OCI-LY7 (cell line): Measurements from ENCODE around the gene LAMC1. TPM values are rescaled to one million over a fixed set of nuclear protein-coding genes. Genes with fewer than 3 reads are reported as not detected.

Source experiments
- BruUV-seq: library from RNA; stranded (reverse); fragments of 400-500 nt; replicated peaks from 2 replicates; lab custom pipeline; 2021; lab: Mats Ljungman, UMichigan
- CTCF ChIA-PET: fragments of 300-600 bp; sonication (Branson Sonifier 250); formaldehyde crosslinking; loops from one replicate; lab custom pipeline; 2022; ENCODE audit warnings: antibody characterized with exemption; ENCODE audit not compliant: unreplicated experiment; lab: Charles Lee
- POLR2A ChIA-PET: fragments of 300-600 bp; sonication (Branson Sonifier 250); formaldehyde crosslinking; loops from one replicate; lab custom pipeline; 2022; ENCODE audit warnings: antibody characterized with exemption; lab: Charles Lee
- DNase-seq: peaks from one replicate; pipeline ENCODE4 v3.0.0-alpha.2; 2015; ENCODE audit warnings: low spot score
- H2AFZ ChIP-seq: fragments of 200-600 bp; sonication (generic), shearing (Covaris generic); 2 replicates; pipeline ENCODE4 v1.6.1; 2014; ENCODE audit warnings: mild to moderate bottlenecking, antibody characterized with exemption, low read length, moderate library complexity
- H3K27ac ChIP-seq: fragments of 200-600 bp; sonication (generic); 2 replicates; pipeline ENCODE4 v1.5.1; 2014; ENCODE audit warnings: mixed run types, low read depth, mild to moderate bottlenecking, moderate library complexity, low read length, inconsistent platforms; ENCODE audit not compliant: poor library complexity, severe bottlenecking
- H3K36me3 ChIP-seq: fragments of 200-600 bp; sonication (generic); 2 replicates; pipeline ENCODE4 v1.6.1; 2014; ENCODE audit warnings: mild to moderate bottlenecking, antibody characterized with exemption, low read length, moderate library complexity, mixed read lengths; ENCODE audit not compliant: insufficient read depth
- H3K4me1 ChIP-seq: fragments of 200-600 bp; sonication (generic); 2 replicates; pipeline ENCODE4 v1.5.1; 2014; ENCODE audit warnings: mild to moderate bottlenecking, low read length; ENCODE audit not compliant: insufficient read depth, poor library complexity, severe bottlenecking
- H3K4me2 ChIP-seq: fragments of 200-600 bp; sonication (generic); 2 replicates; pipeline ENCODE4 v1.6.1; 2014; ENCODE audit warnings: mild to moderate bottlenecking, low read length
- H3K4me3 ChIP-seq: fragments of 200-600 bp; sonication (generic); 2 replicates; pipeline ENCODE4 v1.5.1; 2014; ENCODE audit warnings: mild to moderate bottlenecking, low read depth, low read length; ENCODE audit not compliant: poor library complexity, severe bottlenecking
- H3K79me2 ChIP-seq: fragments of 200-600 bp; sonication (generic); 2 replicates; pipeline ENCODE4 v1.6.1; 2016; ENCODE audit warnings: low read depth, mild to moderate bottlenecking, low read length, moderate library complexity, mixed read lengths; ENCODE audit not compliant: insufficient read depth
- H3K9me2 ChIP-seq: fragments of 200-600 bp; sonication (generic); 2 replicates; pipeline ENCODE4 v1.6.1; 2016; ENCODE audit warnings: mild to moderate bottlenecking, low read length, mixed read lengths; ENCODE audit not compliant: insufficient read depth
- H3K9me3 ChIP-seq: fragments of 200-600 bp; sonication (generic); 2 replicates; pipeline ENCODE4 v1.6.1; 2014; ENCODE audit warnings: mild to moderate bottlenecking, mixed run types, low read length, mixed read lengths
- H4K20me1 ChIP-seq: fragments of 200-600 bp; sonication (generic); 2 replicates; pipeline ENCODE4 v1.6.1; 2014; ENCODE audit warnings: mild to moderate bottlenecking, antibody characterized with exemption, low read length, moderate library complexity, mixed read lengths; ENCODE audit not compliant: insufficient read depth
- EZH2phosphoT487 ChIP-seq: fragments of 200-600 bp; sonication (generic); IDR thresholded peaks from 2 replicates; pipeline ENCODE4 v1.6.1; 2018; ENCODE audit warnings: low read depth, borderline replicate concordance, mild to moderate bottlenecking, mixed run types, antibody characterized with exemption, low read length, moderate library complexity, mixed read lengths
- intact Hi-C: fragments of 100-400 bp; cut with micrococcal nuclease; formaldehyde crosslinking; loops from one replicate; pipeline ENCODE4 v1.10.0; 2022; ENCODE audit not compliant: unreplicated experiment
- total RNA-seq, 2 experiments: library from RNA; depleted of rRNA in 1 of 2; stranded (reverse); fragments of >200 nt in 1 of 2; shearing (Covaris generic) in 1 of 2; gene quantifications; 2 replicates each; pipeline ENCODE4 v1.2.3, GENCODE V29; 2014 to 2022
- TF ChIP-seq, protein P1 (sequence below): fragments of 200-600 bp; sonication (generic); conservative IDR thresholded peaks from 2 replicates; pipeline ENCODE4 v1.5.1; 2014; ENCODE audit warnings: mild to moderate bottlenecking, antibody characterized with exemption, low read length, moderate library complexity, mixed read lengths

LAMC1 gene
- total RNA-seq, 2 experiments from 2014 or later: 24.2 to 42.1 TPM

DNA sequence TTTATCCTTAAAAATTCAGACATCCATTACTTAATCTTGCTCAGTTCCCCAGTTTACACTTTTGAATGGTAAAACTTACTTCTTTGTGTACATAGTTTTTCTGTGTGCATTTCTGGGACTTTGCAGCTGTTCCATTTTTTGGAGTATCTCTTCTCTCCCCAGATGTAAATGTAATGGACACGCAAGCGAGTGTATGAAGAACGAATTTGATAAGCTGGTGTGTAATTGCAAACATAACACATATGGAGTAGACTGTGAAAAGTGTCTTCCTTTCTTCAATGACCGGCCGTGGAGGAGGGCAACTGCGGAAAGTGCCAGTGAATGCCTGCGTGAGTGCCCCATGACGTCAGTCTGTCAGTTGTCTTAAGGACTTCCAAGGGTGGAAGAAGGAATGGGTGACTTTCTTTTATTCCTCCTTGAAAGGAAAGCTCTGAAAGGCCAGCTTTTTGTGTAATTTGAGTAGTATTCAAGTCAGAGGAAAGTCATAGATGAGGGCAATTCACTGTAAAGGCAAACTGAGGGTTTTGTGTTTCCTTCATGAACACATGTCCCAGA is 87.2 kb downstream of the LAMC1 start:
- no TSS peak for BruUV-seq
- Histone ChIP-seq H3K4me2 (no peak overlapping the region), H3K79me2 (no peaks in the 10 kb centered on the region), H2AFZ (no peak overlapping the region), H3K4me1 (no peaks in the 10 kb centered on the region), H3K36me3 (peaks cover 44% of the 10 kb centered on the region), H3K4me3 (no peak overlapping the region), H4K20me1 (no peaks in the 10 kb centered on the region), H3K27ac (no peak overlapping the region), H3K9me2 (no peaks in the 10 kb centered on the region), H3K9me3 (no peaks in the 10 kb centered on the region)
- DNase-seq: no peak
- TF ChIP-seq, protein P1, sequence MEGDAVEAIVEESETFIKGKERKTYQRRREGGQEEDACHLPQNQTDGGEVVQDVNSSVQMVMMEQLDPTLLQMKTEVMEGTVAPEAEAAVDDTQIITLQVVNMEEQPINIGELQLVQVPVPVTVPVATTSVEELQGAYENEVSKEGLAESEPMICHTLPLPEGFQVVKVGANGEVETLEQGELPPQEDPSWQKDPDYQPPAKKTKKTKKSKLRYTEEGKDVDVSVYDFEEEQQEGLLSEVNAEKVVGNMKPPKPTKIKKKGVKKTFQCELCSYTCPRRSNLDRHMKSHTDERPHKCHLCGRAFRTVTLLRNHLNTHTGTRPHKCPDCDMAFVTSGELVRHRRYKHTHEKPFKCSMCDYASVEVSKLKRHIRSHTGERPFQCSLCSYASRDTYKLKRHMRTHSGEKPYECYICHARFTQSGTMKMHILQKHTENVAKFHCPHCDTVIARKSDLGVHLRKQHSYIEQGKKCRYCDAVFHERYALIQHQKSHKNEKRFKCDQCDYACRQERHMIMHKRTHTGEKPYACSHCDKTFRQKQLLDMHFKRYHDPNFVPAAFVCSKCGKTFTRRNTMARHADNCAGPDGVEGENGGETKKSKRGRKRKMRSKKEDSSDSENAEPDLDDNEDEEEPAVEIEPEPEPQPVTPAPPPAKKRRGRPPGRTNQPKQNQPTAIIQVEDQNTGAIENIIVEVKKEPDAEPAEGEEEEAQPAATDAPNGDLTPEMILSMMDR: no peak
- TF ChIP-seq EZH2phosphoT487: no peak
- CTCF ChIA-PET: no interaction called here
- intact Hi-C loops: no loop called here
- POLR2A ChIA-PET: no interaction called here

DNA sequence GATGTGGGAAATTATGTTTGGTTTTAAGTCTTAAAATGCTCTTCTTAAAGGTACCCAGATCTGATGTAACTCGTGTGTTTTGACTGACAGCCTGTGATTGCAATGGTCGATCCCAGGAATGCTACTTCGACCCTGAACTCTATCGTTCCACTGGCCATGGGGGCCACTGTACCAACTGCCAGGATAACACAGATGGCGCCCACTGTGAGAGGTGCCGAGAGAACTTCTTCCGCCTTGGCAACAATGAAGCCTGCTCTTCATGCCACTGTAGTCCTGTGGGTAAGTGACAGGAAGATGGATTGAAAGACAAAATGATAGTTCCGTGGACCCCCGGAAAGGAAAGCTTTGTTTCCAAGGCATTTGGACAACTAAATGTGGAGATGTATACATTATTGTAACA is 91.2 kb downstream of the LAMC1 start:
- TF ChIP-seq, protein P1: no peak
- TF ChIP-seq EZH2phosphoT487: no peak
- H3K36me3 ChIP-seq: peaks cover 60% of the 10 kb centered on the region
- intact Hi-C loops: no loop called here
- BruUV-seq: no TSS peak
- H3K79me2 ChIP-seq: no peaks in the 10 kb centered on the region
- H2AFZ ChIP-seq: no peak overlapping the region
- no peak overlapping the region for H3K4me3 ChIP-seq
- ChIA-PET CTCF (no interaction called here), POLR2A (interaction anchor here (0.6 kb wide), 1 partner anchor 8 kb away, joined by 3 read pairs; no protein-coding TSS in a partner anchor)
- no peaks in the 10 kb centered on the region for H3K9me2 ChIP-seq
- no peak overlapping the region for H3K4me2 ChIP-seq
- no peaks in the 10 kb centered on the region for H3K4me1 ChIP-seq
- no peaks in the 10 kb centered on the region for H3K9me3 ChIP-seq
- no peaks in the 10 kb centered on the region for H4K20me1 ChIP-seq
- no peak for DNase-seq
- no peak overlapping the region for H3K27ac ChIP-seq

DNA sequence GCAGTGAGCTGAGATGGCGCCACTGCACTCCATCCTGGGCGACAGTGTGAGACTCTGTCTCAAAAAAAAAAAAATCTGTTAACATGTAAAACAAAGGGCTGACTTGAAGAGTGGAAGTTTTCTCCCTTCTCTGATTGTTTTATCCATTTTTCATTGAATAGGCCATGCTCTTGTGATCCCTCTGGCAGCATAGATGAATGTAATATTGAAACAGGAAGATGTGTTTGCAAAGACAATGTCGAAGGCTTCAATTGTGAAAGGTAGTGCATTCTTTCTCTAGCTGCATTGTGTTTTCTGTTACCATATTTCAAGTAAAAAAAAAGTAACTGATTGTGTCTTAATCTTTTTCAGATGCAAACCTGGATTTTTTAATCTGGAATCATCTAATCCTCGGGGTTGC is 93.2 kb downstream of the LAMC1 start:
- Histone ChIP-seq H3K4me2 (no peak overlapping the region), H4K20me1 (no peaks in the 10 kb centered on the region), H3K4me3 (no peak overlapping the region), H3K36me3 (peaks cover 60% of the 10 kb centered on the region), H2AFZ (no peak overlapping the region), H3K79me2 (no peaks in the 10 kb centered on the region), H3K4me1 (no peaks in the 10 kb centered on the region), H3K27ac (no peak overlapping the region), H3K9me3 (no peaks in the 10 kb centered on the region), H3K9me2 (no peaks in the 10 kb centered on the region)
- intact Hi-C loops: no loop called here
- CTCF ChIA-PET: no interaction called here
- no peak for DNase-seq
- TF ChIP-seq, protein P1: no peak
- no peak for TF ChIP-seq EZH2phosphoT487
- POLR2A ChIA-PET: interaction anchor here (0.6 to 0.7 kb wide), 2 partner anchors 10 to 43 kb away, joined by 3 read pairs; no protein-coding TSS in a partner anchor
- BruUV-seq: no TSS peak
